Prostate gland (tissue), 2 donors: ENCODE results near the gene ADARB1.

Source experiments
- CTCF ChIP-seq, 4 experiments: fragments of 200-600 bp in 2 of 4; fragments of 450-650 bp in 2 of 4; sonication (generic) in 2 of 4; IDR thresholded peaks; 1 replicate in 3 of 4; 2 replicates in 1 of 4; pipeline ENCODE4 v1.5.1; 2016 to 2019; ENCODE audit warnings: antibody characterized with exemption in 4 of 4, mild to moderate bottlenecking in 2 of 4, moderate library complexity in 2 of 4
- POLR2A ChIP-seq: fragments of 450-650 bp; IDR thresholded peaks from one replicate; pipeline ENCODE4 v1.6.1; 2016; ENCODE audit warnings: antibody characterized with exemption, mild to moderate bottlenecking

GRCh38 chr21:45116066-45116465, 41.7 kb downstream of the ADARB1 start:
- TF ChIP-seq CTCF (IDR thresholded peaks at IDR 0.05), result no peak
- no peak for TF ChIP-seq POLR2A
